HUES6 (cell line): ENCODE measurements around the gene ZSCAN30.
"Not testable (repeated sequence)": the region's sequence is repeated elsewhere in the genome, so short reads cannot be mapped to it uniquely, and the experiment has no call there.

Source experiments
- H3K27ac ChIP-seq: 2 replicates; pipeline ENCODE4 v1.7.0; 2013; ENCODE audit warnings: low read depth, mild to moderate bottlenecking, low read length, inconsistent platforms
- H3K27me3 ChIP-seq: 2 replicates; pipeline ENCODE4 v1.6.1; 2013; ENCODE audit warnings: low read length; ENCODE audit not compliant: control insufficient read depth, insufficient read depth
- H3K36me3 ChIP-seq: 2 replicates; pipeline ENCODE4 v1.6.1; 2013; ENCODE audit warnings: low read length; ENCODE audit not compliant: control insufficient read depth, insufficient read depth
- H3K4me1 ChIP-seq: 2 replicates; pipeline ENCODE4 v1.6.1; 2013; ENCODE audit warnings: low read length; ENCODE audit not compliant: control insufficient read depth, insufficient read depth
- H3K4me3 ChIP-seq: 2 replicates; pipeline ENCODE4 v1.5.1; 2013; ENCODE audit warnings: low read depth, low read length
- H3K9ac ChIP-seq: one replicate; pipeline ENCODE4 v1.6.1; 2013; ENCODE audit warnings: mild to moderate bottlenecking, low read length
- H3K9me3 ChIP-seq: 2 replicates; pipeline ENCODE4 v1.6.1; 2013; ENCODE audit warnings: low read depth, low read length; ENCODE audit not compliant: control insufficient read depth, insufficient read depth

The ZSCAN30 gene

GRCh38 chr18:35231052-35231451 lies 59.0 kb downstream of the ZSCAN30 start:
- Histone ChIP-seq H3K27ac (no peak overlapping the region), H3K9ac (no peak overlapping the region), H3K9me3 (no peaks in the 10 kb centered on the region), H3K27me3 (no peaks in the 10 kb centered on the region), H3K36me3 (no peaks in the 10 kb centered on the region), H3K4me1 (no peaks in the 10 kb centered on the region), H3K4me3 (no peak overlapping the region)

GRCh38 chr18:35227254-35227653 lies 62.8 kb downstream of the ZSCAN30 start:
- H3K36me3 ChIP-seq, result no peaks in the 10 kb centered on the region
- H3K4me1 ChIP-seq, result no peaks in the 10 kb centered on the region
- no peak overlapping the region for H3K9ac ChIP-seq
- H3K9me3 ChIP-seq, result no peaks in the 10 kb centered on the region
- no peak overlapping the region for H3K27ac ChIP-seq
- no peaks in the 10 kb centered on the region for H3K27me3 ChIP-seq
- no peak overlapping the region for H3K4me3 ChIP-seq

GRCh38 chr18:35223797-35224196 lies 66.2 kb downstream of the ZSCAN30 start:
- Histone ChIP-seq H3K9ac (no peak overlapping the region), H3K4me3 (no peak overlapping the region), H3K27ac (no peak overlapping the region), H3K9me3 (no peaks in the 10 kb centered on the region), H3K36me3 (no peaks in the 10 kb centered on the region), H3K27me3 (no peaks in the 10 kb centered on the region), H3K4me1 (no peaks in the 10 kb centered on the region)

DNA sequence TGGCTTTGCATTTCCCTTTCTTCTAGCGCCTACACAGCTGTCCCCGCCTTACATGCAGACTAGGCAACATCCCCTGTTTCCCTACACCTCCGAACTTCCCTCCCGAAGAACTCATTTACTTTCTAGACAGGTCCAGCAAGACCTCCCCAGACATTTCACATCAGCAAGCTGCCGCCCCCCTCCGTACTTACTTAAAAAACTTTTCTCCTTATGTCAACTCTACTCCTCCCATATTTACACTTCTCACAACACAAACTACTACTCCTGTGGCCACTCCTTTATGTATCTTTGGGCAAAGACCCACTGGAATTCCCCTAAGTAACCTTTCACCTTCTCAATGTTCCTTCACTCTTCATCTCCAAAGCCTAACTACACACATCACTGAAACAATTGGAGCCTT lies 69.6 kb downstream of the ZSCAN30 start:
- H3K27ac ChIP-seq, result no peak overlapping the region
- peaks cover 2% of the 10 kb centered on the region; the same call in 1 of the 2 replicates for H3K4me1 ChIP-seq
- H3K9ac ChIP-seq, result no peak overlapping the region
- H3K4me3 ChIP-seq, result no peak overlapping the region
- H3K36me3 ChIP-seq, result no peaks in the 10 kb centered on the region
- no peaks in the 10 kb centered on the region for H3K27me3 ChIP-seq
- no peaks in the 10 kb centered on the region for H3K9me3 ChIP-seq

DNA sequence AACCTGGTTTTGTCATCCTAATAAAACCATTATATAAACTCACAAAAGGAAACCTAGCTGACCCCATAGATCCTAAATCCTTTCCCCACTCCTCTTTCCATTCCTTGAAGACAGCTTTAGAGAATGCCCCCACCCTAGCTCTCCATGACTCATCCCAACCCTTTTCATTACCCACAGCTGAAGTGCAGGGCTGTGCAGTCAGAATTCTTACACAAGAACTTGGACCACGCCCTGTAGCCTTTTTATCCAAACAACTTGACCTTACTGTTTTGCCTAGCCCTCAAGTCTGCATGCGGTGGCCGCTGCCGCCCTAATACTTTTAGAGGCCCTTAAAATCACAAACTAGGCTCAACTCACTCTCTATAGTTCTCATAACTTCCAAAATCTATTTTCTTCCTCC lies 70.7 kb downstream of the ZSCAN30 start:
- not testable (repeated sequence) for H3K9me3 ChIP-seq, H3K27ac ChIP-seq, H3K4me3 ChIP-seq, H3K36me3 ChIP-seq, H3K9ac ChIP-seq, H3K27me3 ChIP-seq
- peaks cover 13% of the 10 kb centered on the region for H3K4me1 ChIP-seq

GRCh38 chr18:35216611-35217010 lies 73.4 kb downstream of the ZSCAN30 start:
- not testable (repeated sequence) for H3K27me3 ChIP-seq, H3K36me3 ChIP-seq, H3K9me3 ChIP-seq, H3K27ac ChIP-seq
- peak overlapping the region; percentile 58 for H3K9ac ChIP-seq
- peaks cover 15% of the 10 kb centered on the region for H3K4me1 ChIP-seq
- peak overlapping the region; percentile 26; the same call in 1 of the 2 replicates for H3K4me3 ChIP-seq

GRCh38 chr18:35215026-35215425 lies 75.0 kb downstream of the ZSCAN30 start:
- no peaks in the 10 kb centered on the region for H3K9me3 ChIP-seq
- H3K27me3 ChIP-seq, result no peaks in the 10 kb centered on the region
- peak overlapping the region; percentile 64; the same call in 1 of the 2 replicates for H3K27ac ChIP-seq
- H3K4me1 ChIP-seq, result peaks cover 15% of the 10 kb centered on the region
- no peak overlapping the region for H3K4me3 ChIP-seq
- no peak overlapping the region for H3K9ac ChIP-seq
- H3K36me3 ChIP-seq, result no peaks in the 10 kb centered on the region

DNA sequence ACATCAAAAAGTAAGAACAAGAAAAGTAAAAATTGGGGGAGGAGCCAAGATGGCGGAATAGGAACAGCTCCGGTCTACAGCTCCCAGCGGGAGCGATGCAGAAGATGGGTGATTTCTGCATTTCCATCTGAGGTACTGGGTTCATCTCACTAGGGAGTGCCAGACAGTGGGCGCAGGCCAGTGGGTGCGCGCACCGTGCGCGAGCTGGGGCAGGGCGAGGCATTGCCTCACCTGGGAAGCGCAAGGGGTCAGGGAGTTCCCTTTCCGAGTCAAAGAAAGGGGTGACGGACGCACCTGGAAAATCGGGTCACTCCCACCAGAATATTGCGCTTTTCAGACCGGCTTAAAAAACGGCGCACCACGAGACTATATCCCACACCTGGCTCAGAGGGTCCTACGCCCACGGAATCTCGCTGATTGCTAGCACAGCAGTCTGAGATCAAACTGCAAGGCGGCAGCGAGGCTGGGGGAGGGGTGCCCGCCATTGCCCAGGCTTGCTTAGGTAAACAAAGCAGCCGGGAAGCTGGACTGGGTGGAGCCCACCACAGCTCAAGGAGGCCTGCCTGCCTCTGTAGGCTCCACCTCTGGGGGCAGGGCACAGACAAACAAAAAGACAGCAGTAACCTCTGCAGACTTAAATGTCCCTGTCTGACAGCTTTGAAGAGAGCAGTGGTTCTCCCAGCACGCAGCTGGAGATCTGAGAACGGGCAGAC lies 84.1 kb downstream of the ZSCAN30 start:
- H3K27me3 ChIP-seq, H3K4me3 ChIP-seq, H3K4me1 ChIP-seq, H3K27ac ChIP-seq, H3K9ac ChIP-seq, H3K36me3 ChIP-seq: not testable (repeated sequence)
- H3K9me3 ChIP-seq, result peaks cover 14% of the 10 kb centered on the region

DNA sequence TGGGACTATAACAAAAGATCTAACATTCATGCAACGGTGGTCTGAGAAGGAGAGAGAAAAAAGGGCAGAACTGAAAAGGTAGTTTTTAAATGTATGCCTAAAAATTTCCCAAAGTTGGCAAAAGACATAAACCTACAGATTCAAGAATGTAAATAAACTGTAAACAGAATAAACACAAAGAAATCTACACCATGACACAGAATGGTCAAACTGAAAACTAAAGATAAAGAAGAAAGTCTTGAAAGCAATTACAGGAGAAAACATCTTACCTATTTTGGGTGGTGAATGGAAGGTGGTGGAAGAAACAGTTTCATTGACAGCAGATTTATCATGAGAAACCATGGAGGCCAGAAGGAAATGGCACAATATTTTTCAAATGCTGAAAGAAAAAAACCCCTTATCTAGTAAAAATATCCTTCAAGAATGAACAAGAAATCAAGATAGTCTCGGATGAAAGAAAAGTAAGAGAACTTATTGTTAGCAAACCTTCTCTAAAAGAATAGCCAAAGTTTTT lies 84.8 kb downstream of the ZSCAN30 start:
- Histone ChIP-seq H3K4me1 (no peaks in the 10 kb centered on the region), H3K9ac (no peak overlapping the region), H3K27me3 (no peaks in the 10 kb centered on the region), H3K9me3 (peaks cover 14% of the 10 kb centered on the region), H3K36me3 (no peaks in the 10 kb centered on the region), H3K4me3 (no peak overlapping the region), H3K27ac (no peak overlapping the region)

GRCh38 chr18:35203067-35203466 lies 87.0 kb downstream of the ZSCAN30 start:
- no peaks in the 10 kb centered on the region for H3K4me1 ChIP-seq
- no peaks in the 10 kb centered on the region for H3K36me3 ChIP-seq
- no peaks in the 10 kb centered on the region for H3K27me3 ChIP-seq
- H3K9me3 ChIP-seq, result peaks cover 14% of the 10 kb centered on the region
- H3K27ac ChIP-seq, result no peak overlapping the region
- H3K4me3 ChIP-seq, result no peak overlapping the region
- no peak overlapping the region for H3K9ac ChIP-seq

- Histone ChIP-seq H3K4me3 (no peak overlapping the region), H3K36me3 (no peaks in the 10 kb centered on the region), H3K4me1 (no peaks in the 10 kb centered on the region), H3K9ac (no peak overlapping the region), H3K27ac (no peak overlapping the region), H3K27me3 (no peaks in the 10 kb centered on the region), H3K9me3 (peaks cover 14% of the 10 kb centered on the region)
Observed at GRCh38 chr18:35201256-35201931, 88.6 kb downstream of the ZSCAN30 start.
